Fibroblast of villous mesenchyme (primary cell): Measurements from ENCODE around the gene UTS2B. TPM values are rescaled to one million over a fixed set of nuclear protein-coding genes. Genes with fewer than 3 reads are reported as not detected.

Experiments
- DNase-seq: peaks from one replicate; pipeline ENCODE4 v3.0.0-alpha.2; 2010; ENCODE audit warnings: low read depth
- H3K4me3 ChIP-seq: 2 replicates; pipeline ENCODE4 v1.5.1; 2011; ENCODE audit warnings: low read depth, mild to moderate bottlenecking, low read length
- total RNA-seq: library from RNA; depleted of rRNA; stranded (reverse); fragments of >200 nt; gene quantifications from 2 replicates; pipeline ENCODE4 v1.2.3, GENCODE V29; 2012
- TF ChIP-seq, protein P1 (sequence below): IDR thresholded peaks from 2 replicates; pipeline ENCODE4 v1.5.1; 2012; ENCODE audit warnings: low read depth, mild to moderate bottlenecking, low read length; ENCODE audit not compliant: insufficient read depth

Gene UTS2B
- total RNA-seq, 1 donor = 0.86 TPM

DNA sequence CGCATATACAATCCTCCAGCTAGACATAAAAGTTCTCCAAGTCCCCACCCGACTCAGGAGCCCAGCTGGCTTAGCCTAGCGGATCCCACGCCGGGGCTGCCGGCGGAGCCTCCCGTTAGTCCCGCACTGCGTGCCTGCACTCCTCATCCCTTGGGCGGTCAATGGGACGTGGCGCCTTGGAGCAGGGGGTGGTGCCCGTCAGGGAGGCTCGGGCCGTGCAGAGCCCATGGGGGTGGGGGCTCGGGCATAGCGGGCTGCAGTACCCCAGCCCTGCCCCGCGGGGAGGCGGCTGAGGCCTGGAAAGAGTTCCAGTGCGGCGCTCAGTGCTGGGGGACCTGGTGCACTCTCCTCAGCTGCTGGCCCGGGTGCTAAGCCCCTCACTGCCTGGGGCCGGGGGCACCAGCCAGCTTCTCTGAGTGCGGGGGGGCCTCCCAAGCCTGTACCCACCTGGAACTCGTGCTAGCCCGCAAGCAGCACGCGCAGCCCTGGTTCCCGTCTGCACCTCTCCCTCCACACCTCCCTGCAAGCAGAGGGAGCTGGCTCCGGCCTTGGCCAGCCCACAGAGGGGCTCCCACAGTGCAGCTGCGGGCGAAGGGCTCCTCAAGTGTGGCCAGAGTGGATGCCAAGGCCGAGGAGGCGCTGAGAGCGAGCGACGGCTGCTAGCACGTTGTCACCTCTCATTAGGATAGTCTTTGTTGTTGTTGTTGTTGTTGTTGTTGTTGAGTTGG, 13.3 kb downstream of the UTS2B start:
- TF ChIP-seq, protein P1, sequence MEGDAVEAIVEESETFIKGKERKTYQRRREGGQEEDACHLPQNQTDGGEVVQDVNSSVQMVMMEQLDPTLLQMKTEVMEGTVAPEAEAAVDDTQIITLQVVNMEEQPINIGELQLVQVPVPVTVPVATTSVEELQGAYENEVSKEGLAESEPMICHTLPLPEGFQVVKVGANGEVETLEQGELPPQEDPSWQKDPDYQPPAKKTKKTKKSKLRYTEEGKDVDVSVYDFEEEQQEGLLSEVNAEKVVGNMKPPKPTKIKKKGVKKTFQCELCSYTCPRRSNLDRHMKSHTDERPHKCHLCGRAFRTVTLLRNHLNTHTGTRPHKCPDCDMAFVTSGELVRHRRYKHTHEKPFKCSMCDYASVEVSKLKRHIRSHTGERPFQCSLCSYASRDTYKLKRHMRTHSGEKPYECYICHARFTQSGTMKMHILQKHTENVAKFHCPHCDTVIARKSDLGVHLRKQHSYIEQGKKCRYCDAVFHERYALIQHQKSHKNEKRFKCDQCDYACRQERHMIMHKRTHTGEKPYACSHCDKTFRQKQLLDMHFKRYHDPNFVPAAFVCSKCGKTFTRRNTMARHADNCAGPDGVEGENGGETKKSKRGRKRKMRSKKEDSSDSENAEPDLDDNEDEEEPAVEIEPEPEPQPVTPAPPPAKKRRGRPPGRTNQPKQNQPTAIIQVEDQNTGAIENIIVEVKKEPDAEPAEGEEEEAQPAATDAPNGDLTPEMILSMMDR = no peak
- no peak overlapping the region for H3K4me3 ChIP-seq
- DNase-seq = no peak

DNA sequence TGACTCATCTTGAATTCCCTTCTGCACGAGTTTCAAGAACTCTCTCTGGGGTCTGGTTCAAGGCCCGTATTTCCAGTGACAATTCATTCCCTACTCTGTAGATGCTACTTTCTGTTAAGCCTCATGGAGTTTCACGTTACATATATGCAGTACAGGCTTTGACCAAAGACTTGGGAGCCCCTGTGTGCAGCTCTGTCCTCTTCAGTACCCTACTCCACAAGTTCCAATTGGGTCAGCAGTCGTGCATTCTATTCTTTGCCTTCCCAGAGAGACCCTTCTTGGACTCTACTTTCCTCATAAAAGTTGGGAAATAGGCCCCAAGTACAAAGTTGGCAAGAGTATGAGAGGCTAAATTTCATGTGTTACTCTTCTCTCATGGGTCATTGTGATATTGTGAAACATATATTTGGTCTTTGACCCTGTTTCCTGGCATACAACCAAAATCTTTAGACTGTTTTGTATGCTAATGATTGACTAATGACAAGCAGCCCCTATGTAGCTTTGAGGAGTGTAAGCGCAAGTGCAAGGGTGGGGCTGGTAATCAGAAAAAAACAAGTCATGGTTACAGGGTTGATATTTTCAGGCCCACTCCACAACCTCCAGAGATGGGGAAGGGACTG, 16.1 kb downstream of the UTS2B start:
- H3K4me3 ChIP-seq = no peak overlapping the region
- TF ChIP-seq, protein P1 = no peak
- no peak for DNase-seq

DNA sequence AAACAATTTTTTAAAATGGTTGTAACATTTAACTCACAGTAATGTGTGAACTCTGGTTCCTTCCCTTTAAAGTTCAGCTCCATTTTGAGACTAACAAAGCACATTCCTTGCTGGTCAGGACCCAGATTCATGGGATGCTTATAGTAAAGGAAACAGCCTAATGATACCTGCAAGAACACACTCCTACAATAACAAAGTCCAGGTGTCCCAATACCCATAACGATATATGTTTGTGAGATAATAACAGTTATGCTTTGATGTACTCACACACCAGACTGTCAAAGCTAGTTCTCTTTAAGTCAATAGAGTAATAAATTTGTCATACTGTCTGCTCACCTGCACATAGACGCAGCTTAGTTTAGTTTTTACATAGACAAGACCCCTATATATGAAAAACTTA, 17.0 kb downstream of the UTS2B start:
- no peak for DNase-seq
- TF ChIP-seq, protein P1 = no peak
- no peak overlapping the region for H3K4me3 ChIP-seq

DNA sequence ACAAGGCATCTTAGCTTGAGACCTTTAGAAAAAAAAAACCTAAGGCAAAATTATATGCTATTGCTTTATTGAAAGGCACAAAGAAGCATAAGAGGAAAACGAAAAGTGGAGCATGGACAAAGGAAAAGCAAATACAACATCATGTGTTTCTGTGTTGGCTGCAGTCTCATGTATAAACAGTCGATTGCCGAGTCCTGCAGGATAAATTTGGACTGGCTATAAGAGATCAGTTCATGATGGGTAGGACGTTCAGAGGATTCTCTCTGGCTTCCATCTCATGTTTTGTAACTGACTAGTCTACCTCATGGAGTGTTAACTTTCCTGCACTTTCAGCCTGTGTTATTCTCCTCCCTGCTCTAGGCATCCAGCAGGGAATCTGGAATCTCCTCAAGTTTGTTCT, 23.0 kb downstream of the UTS2B start:
- TF ChIP-seq, protein P1 = no peak
- no peak overlapping the region for H3K4me3 ChIP-seq
- no peak for DNase-seq

DNA sequence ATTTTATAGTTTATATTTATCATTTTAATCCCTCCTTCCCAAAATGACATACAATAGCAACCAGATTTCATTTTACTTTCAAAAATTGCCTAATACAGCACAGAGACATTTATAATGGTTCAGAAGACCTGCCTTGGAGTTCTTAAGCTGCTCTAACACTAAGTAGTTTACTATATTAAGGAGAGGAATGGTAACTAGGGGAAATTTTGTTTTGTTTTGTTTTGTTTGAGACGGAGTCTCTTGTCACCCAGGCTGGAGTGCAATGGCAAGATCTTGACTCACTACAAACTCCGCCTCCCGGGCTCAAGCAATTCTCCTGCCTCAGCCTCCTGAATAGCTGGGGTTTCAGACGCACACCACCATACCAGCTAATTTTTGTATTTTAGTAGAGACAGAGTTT, 23.9 kb downstream of the UTS2B start:
- TF ChIP-seq, protein P1 = no peak

DNA sequence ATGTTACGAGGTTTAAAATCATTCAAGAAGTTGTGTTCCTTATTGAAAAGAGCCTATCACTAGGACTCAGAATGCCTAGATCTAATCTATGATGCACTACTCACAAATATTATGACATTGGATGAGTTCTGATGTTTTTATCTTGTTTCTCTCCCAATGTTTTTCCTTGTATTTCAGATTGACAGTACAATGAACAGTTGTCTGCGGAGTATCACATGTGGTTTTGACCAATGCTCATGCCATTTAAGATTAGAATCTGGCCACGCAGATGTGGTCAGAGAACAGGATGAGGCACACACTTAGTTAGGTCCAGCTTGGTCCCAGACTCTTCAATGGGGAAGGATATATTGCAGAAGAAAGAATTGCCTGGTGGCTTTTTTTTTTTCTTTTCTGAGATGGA, 26.7 kb downstream of the UTS2B start:
- TF ChIP-seq, protein P1 = no peak
- DNase-seq = peak; percentile 59
- no peak overlapping the region for H3K4me3 ChIP-seq

More for the DNA sequence above, 23.9 kb downstream of the UTS2B start:
- no peak overlapping the region for H3K4me3 ChIP-seq
- no peak for DNase-seq
